M059J (cell line): Measurements from ENCODE around the gene CPA1. TPM values are rescaled to one million over a fixed set of nuclear protein-coding genes. Genes with fewer than 3 reads are reported as not detected.

Source experiments
- DNase-seq: peaks from one replicate; pipeline ENCODE4 v3.0.0-alpha.2; 2012; ENCODE audit warnings: low read depth
- total RNA-seq: library from RNA; depleted of rRNA; stranded (reverse); fragments of >200 nt; shearing (Covaris generic); gene quantifications from 2 replicates; pipeline ENCODE4 v1.2.3, GENCODE V29; 2014

CPA1 gene
- total RNA-seq, 1 experiment from 2014 or later = not detected

- peak; percentile 100 for DNase-seq
These were observed 24.0 kb upstream of the CPA1 start for GRCh38 chr7:130356121-130356875.

- peak; percentile 97 for DNase-seq
These were observed 23.2 kb upstream of the CPA1 start for GRCh38 chr7:130356876-130357611.

DNA sequence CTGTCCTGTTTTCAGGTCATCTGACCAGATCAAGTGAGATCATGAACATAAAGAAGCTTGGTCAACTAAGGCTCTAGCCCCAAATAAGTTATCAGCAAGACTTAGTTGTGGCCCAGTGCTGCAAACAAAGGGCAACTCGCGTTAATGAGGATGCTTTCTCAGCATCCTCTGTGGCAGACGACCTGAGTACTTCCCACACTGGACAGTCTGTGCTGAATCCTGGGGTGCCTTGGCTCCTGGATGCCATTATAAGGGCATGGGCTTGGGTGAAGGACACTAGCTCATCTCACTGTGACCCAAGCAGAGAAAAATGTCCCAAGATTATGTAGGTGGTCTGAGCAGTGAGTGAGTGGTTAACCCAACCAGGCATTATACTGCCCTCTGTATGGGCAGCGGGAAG is 21.8 kb upstream of the CPA1 start:
- DNase-seq = no peak

DNA sequence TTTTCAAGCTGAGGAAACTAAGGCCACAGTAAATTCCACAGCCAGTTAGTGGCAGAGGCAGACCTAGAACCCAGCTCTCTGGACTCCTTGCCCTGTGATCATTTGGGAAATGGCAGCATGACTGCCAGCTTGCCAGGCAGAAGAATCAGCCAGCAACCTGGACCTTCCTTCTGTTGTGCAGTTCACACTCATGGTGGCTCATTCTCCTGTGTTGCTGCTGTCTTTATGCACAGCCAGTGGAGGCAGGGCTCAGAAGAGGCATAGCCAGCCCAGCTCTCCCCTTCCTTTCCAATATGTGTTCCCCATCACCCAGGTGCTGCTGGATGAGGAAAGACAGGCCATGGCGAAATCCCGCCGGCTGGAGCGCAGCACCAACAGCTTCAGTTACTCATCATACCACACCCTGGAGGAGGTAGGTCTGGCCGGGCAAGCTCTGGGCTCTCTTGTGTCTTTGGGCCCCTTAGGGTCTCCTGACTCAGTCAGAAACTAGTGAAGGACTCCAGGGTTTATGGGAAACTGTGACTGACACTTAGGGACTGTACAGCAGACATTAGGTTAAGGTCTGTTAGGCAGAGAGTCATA is 20.9 kb upstream of the CPA1 start:
- no peak for DNase-seq

DNA sequence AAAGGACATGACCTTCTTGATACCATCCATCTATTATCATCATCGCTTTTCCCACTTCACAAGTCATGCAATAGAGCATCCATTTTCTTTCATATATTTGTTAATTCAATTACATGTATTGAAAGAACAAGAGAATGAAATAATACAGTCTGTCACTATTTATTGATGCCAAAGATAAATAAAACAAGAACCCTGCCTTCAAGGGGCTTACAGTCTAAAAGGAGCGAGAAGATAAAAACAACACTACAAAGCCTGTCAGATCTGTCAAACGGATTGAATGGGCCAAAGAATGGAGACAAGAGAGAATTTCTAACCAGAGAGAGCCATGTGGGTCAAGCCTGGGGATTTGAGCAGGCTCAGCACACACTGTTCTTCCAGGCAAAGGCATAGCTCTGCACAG is 19.8 kb upstream of the CPA1 start:
- DNase-seq = no peak

GRCh38 chr7:130361681-130362080 is 18.6 kb upstream of the CPA1 start:
- no peak for DNase-seq

GRCh38 chr7:130362251-130362816 is 18.0 kb upstream of the CPA1 start:
- DNase-seq = no peak

DNA sequence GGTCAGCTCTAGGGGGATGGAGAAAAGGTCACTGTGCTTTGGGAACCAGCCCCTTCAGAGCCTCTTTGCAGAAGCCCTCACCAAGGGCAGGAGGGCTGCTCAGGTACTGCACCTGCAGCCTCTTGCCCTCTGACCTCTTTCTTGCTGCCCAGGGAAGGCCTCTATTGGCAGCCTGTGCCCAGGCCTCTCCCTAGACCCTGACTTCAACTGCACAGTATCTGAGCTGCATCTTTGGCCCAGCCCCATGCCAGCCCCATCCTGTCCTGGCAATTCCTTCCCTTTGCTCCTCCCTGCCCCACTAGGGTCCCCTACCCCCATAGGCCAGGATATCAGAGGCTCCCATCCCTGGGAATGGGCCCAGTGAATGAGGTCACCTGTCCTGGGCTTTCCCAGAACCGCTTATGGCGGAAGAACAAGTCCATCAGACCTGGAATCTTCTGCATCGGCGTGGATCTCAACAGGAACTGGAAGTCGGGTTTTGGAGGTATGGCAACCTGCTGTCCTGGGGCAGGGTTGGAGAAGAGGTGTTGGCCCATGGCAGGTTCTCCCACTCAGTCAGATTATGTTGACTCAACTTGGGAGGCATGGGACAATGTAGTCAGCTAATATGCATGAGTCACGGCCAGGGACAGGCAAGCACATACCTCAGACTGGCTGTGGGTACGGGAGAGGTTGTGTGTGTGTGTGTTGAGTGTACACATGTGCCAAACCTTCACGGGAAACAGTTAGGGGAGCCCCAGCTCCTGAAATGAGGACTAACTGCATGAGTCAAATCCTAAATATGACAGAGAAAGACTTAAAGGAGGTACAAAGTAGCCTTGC is 17.1 kb upstream of the CPA1 start:
- peak; percentile 100 for DNase-seq

DNA sequence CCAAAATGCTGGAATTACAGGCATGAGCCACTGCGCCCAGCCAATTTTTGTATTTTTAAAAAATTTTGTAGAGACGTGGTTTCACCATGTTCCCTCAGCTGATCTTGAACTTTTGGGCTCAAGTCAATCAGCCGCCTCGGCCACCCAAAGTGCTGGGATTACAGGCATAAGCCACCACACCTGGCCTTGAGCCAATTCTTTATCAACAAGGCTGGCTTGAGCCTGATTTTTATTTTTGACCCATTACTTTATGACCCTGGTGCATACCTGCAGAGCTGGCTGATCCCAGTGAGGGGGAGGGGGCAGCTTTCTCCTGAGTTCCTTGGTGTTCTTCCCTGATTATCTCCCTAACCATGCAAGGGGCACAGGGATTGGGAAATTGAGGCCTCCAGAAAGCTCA is 15.8 kb upstream of the CPA1 start:
- DNase-seq = no peak

DNA sequence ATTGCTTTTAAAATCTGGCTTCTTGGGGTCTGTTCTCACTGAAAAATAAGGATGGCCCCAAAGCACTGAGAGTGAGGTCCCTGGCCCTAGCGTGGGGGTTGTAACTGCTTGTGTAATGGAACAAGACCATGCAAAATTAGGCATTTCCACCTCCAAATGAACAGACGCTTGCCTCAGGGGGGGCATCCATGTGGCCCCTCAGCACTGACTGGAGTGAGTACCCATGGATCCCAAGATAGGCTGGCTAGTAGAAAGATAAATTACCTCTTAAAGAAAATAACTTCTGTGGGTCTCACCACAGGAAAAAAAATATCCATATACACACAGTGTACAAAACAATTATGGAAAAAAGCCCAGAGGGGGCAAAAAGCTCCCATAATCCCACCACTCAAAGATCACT is 15.2 kb upstream of the CPA1 start:
- no peak for DNase-seq

DNA sequence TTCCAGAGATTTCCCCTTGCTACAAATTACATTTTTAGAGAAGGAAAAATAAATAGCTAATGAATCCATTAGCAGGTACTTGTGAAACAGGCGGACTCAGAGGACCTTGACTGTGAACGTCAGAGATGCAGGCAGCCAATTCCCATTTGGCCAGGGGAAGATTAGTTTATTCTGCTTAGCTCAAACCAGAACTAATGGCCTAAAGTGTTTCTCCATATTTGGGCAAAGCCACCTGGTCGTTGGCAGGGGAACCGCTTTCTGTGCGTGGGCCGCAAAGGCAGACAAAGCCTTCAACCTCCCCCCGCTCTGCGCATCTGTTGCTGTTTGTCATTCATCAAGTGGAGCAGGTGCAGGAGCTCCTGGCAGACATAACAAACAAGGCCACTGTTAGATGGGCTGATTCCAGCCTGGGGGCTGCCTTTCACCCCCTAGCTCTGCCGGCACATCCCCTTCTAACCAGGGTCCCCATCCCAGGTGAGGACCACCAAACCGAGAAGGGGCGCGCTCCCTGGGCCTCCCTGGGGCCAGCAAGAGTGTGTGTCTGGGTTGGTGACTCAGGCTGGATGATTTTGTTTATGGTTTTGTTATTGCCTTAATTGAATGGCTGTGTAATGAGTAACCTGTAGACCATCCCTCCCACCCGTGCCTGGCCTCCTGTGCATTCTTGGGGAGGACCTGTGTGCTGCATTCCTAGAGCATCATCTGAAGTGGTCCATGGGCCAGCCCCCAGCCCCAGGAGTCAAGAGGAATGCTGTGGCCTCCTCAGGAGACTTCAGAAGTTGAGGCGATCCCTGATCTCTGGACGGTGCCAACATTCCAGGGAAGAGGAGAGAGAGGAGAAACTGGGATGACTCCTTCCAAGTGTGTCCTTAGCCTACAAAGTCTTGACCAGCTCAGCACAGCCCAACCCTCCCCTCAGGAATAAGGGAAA is 14.5 kb upstream of the CPA1 start:
- DNase-seq = peak; percentile 94

GRCh38 chr7:130366564-130366963 is 13.7 kb upstream of the CPA1 start:
- DNase-seq = peak; percentile 61

DNA sequence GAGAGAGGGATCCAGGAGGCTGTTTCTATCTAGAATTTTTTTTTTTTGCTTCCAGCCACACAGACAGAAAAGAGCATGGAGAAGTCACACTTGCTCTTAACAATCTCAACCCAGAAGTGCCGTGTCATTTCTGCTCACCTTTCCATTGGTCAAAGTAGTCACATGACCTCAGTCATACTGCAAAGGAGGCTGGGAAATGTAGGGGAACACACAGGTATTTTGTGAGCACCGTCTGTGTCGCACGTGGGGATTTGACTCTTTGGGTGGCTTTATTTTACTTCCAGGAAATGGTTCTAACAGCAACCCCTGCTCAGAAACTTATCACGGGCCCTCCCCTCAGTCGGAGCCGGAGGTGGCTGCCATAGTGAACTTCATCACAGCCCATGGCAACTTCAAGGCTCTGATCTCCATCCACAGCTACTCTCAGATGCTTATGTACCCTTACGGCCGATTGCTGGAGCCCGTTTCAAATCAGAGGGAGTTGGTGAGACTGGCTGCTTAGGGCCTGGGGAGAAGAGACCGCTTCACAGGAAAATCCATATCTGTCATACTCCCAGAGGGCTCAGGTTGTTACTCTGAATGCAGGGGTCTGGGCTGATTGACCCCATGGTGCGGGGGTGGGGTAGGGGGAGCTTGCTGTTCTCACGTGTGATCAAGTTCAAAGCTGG is 13.1 kb upstream of the CPA1 start:
- no peak for DNase-seq

GRCh38 chr7:130367836-130368746 is 12.2 kb upstream of the CPA1 start:
- DNase-seq = no peak

DNA sequence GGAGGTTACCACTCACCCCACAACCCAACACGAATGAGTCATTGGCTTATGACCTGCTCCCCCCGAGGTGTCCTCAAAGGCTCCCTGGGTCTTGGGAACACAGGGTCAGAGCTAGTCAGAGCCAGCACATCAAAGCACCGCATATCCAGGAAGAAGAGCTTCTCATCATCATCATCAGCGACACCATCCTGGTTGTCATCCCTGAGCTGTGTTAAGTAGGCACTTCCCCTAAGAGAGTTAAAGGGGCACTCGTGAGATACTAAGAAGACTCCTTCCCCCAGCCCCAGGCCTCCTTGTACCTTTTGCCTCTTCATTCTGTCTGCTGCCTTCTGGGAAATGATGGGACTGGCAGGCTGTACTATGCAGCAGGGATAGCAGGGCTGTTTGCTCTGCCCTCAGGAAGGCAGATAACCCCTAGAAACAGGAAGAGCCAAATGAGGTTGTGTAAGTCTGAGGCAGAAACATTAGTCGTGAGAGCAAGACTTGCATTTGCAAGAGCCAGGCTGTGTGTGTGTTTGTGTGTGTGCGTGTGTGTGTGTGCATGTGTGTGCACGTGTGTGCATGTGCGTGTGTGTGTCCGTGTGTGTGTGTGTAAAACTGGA is 11.1 kb upstream of the CPA1 start:
- DNase-seq = peak; percentile 58

- peak; percentile 32 for DNase-seq
These were observed 10.3 kb upstream of the CPA1 start for GRCh38 chr7:130369831-130370550.

GRCh38 chr7:130371046-130371445 is 9.2 kb upstream of the CPA1 start:
- peak; percentile 87 for DNase-seq
